Activated CD4-positive, alpha-beta T cell treated with anti-CD3 and anti-CD28 coated beads for 1 hour (primary cell): ENCODE measurements around the gene ATAD1.
"Not testable (repeated sequence)": the region's sequence is repeated elsewhere in the genome, so short reads cannot be mapped to it uniquely, and the experiment has no call there.

Experiments
- DNase-seq: peaks from one replicate; pipeline ENCODE4 v3.0.0-alpha.2; 2020

Gene ATAD1

DNA sequence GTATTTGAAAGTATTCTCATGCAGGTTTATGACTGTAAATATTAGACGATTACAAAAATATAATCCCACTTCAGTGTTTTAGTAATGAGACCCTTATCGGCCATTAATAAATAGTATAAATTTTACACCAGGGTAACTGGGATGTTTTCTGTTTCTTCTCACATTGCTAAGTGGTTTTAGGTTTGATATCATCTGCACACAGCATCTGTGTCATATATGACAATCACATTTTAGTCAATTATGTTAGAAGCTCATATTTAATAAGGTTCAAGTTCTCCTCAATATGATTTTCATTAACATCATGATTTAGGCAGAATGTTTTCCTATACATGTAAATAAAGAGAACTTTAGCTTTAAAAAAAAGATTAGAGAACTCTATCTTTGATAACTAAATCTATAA, 66.8 kb downstream of the ATAD1 start:
- DNase-seq: no peak

- DNase-seq: no peak
Measured at GRCh38 chr10:87750817-87751216, 67.2 kb downstream of the ATAD1 start.

- no peak for DNase-seq
Measured at GRCh38 chr10:87750001-87750671, 67.9 kb downstream of the ATAD1 start.

DNA sequence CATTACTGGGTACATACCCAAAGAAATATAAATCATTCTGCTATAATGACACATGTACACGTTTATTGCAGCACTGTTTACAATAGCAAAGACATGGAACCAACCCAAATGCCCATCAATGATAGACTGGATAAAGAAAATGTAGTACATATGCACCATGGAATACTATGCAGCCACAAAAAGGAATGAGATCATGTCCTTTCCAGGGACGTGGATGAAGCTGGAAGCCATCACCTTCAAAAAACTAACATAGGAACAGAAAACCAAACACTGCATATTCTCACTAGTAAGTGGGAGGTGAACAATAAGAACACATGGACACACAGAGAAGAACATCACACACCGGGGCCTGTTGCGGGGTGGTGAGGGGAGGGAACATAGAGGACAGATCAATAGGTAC, 69.8 kb downstream of the ATAD1 start:
- not testable (repeated sequence) for DNase-seq

DNA sequence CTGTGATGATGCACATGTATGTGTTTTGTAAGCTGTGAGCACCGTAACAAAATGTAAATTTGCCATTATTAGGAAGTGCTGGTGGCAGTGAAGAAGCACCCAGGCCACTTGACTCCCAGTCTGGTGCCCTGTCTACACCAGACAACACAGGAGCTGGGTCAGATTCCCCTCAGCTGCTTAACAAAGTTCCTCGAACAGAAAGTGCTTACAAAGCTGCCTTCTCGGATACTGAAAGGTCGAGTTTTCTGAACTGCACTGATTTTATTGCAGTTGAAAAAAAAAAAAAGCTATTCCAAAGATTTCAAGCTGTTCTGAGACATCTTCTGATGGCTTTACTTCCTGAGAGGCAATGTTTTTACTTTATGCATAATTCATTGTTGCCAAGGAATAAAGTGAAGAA, 71.1 kb downstream of the ATAD1 start:
- no peak for DNase-seq

DNA sequence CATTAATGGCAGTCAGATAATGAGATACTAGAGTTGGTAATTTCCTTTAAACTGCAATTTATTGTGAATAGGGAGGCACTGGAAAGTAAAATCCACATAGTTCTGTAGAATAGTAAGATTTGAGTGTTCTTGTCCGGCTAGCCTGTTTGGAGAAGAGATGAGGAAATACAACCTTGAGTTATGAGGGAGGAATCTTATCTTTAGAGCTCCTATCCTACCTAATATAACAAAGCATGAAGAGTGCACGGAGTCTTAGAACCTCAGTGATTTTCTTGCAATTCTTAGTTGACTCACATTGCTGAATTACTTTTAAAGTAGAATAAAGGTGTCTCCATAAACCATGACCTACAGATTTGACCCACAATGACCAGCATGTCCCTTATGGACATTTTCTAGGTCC, 73.4 kb downstream of the ATAD1 start:
- DNase-seq: no peak

GRCh38 chr10:87742992-87743610, 74.9 kb downstream of the ATAD1 start:
- not testable (repeated sequence) for DNase-seq

GRCh38 chr10:87740254-87740655, 77.8 kb downstream of the ATAD1 start:
- DNase-seq: no peak

DNA sequence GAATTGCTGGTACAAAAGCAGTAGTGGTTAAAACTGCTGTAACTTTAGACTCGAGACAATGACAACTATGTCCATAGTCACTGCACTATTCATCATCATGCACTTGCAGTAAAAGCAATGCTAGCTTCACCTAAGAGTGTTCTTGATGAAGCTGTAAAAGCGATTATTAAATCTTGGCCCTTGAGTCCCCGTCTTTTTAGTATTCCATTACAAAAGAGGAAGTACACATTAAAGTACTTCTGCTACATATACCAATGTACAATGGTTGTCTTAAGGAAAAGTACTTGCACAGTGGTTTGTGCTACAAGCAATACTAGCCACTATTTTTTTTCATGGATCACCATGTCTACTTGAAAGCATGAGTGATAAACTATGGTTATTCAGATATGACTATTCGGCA, 78.3 kb downstream of the ATAD1 start:
- DNase-seq: no peak

GRCh38 chr10:87738253-87738652, 79.8 kb downstream of the ATAD1 start:
- not testable (repeated sequence) for DNase-seq

DNA sequence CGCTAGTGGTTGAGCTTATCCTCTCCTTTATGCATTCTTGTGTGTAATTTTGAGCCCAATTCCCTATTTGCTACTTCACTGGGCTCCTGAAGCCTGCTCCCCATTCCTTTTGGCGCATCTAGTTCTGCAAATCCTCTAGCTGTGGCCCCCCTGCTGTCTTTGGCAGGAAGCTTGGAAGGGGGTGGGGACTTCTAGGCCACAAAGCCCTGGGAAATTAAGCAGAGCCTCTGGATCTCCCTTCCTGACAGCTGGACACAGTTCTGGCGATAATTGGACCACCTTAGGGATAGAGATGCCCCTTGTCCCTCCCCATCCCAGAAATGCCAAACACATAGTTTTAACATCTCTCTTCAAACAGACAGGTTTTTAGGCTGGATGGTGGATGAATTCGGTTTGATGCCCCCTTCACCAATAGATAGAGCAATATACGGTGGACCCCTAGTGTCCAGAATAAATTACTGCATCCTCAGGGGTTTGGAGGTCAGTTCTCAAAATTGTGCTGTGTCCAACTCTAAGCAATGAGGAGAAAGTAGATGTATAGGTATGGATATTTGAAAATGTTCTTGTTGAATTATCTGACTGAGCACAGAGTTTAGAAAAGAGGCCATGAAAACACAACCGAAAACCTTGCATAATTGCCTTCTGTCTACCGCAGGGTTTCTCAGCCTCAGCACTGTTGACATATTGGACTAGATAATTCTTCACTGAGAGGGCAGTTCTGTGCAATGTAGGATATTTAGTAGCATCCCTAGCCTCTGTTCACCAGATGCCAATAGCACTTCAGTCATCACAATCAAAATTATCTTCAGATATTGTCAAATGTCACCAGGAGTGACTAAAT, 82.8 kb downstream of the ATAD1 start:
- DNase-seq: no peak

DNA sequence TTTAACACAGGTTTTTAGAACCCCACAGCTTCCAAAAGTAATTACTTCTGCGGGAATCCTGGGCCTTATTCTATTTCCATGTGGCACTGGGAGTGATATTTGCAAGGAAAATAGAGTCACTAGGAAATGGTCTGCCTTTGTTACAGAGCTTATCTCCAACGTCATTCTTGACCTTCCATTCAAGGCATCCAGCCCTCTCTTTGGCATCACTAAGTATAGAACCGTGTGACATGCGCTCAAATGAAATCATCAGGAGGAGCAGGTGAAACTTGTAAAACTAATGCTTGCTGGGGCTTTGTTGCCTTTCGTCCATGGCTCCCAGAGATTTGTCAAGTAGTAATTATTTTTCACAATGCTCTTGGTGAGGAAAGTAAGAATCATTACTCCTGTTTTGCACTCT, 84.9 kb downstream of the ATAD1 start:
- no peak for DNase-seq

DNA sequence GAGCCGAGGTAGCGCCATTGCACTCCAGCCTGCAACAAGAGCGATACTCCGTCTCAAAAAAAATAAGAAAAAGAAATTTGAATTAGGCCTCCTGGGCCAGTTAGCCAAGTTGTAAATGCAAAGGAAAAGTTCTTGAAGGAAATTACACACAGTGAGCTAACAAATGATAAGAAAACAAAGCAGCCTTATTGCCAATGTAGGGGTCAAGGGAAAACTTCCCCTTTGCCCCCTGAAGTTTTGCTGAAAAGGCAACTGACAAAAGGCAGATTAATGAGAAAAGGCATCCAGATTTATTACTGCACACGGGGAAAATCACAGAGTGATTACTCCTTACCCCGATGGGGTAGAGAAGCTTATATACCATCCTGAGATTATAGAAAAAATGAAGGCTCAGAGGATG, 88.1 kb downstream of the ATAD1 start:
- no peak for DNase-seq

- no peak for DNase-seq
Measured at GRCh38 chr10:87724789-87725188, 93.2 kb downstream of the ATAD1 start.

GRCh38 chr10:87723500-87723899, 94.5 kb downstream of the ATAD1 start:
- no peak for DNase-seq

- no peak for DNase-seq
Measured at GRCh38 chr10:87722716-87723115, 95.3 kb downstream of the ATAD1 start.

DNA sequence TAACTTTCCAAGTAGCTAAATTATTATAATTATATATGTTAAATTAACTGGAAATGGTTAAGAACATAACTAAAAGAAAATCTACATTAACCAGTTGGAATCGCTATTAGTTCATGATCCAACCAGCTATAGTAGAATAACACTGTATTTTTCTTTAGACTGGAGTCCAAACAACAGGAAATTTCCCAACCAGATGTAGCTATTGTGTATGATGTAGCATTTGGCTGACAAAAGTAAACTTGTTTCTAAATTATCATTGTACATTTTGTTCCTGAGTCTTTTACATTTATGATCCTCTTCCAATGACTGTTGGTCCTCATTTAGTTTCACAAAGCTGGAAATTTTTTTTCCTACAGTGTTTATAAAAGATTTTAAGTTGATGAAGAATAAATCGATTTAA, 96.2 kb downstream of the ATAD1 start:
- DNase-seq: no peak

DNA sequence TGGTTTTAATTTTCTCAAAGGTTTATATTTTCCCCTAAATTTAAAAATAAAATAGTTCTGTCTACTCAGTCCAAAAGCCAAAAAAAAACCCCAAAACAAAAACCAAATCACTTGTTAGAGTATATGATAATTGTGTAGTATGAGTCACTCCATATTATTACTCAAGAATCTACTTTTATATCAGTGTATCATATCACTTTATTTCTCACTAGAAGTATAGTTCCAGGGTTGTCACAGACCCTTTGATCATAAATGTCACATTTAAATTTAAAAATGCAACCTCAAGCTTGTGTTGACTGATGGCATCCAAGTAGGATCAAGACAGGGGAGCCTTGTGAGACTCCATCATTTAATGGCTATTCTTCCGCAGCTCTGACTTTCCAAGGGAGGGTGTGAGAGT, 97.4 kb downstream of the ATAD1 start:
- DNase-seq: no peak

DNA sequence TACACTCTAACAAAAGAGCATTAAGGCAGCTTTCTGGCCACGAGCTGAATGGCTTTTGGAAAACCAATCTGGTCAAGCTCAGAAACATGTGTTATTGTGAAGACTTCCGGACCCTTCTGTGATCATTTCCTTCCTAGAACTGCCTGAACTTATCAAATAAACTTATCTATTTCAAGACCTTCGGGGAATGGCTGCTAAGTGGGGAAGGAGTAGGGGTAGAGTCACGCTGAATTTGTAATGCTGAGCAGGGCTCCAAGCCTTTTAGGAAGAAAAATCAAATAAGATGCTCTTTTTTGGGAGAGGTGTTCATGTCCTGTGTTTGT, 101.7 kb downstream of the ATAD1 start:
- DNase-seq: no peak

GRCh38 chr10:87715552-87716347, 102.3 kb downstream of the ATAD1 start:
- DNase-seq: no peak

DNA sequence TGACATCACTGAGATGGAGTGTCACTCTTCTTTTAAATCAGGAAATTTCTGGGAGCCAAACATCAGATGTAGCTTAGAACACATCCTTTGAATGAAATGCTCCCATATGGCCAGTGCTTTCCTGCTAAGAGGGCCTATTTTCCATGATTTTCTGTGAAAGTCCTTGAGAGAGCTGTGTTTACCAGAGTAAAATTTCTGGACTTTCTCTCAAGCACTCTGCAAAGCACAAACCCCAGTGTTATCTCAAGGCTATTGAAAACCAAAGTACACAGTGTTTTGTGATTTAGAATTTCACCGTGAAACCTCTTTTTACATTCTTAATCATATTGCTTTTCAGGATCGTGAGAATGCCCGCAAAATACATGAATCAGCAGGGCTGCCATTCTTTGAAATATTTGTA, 104.3 kb downstream of the ATAD1 start:
- no peak for DNase-seq

GRCh38 chr10:87712913-87713616, 105.0 kb downstream of the ATAD1 start:
- no peak for DNase-seq

- DNase-seq: no peak
Measured at GRCh38 chr10:87707254-87707653, 110.8 kb downstream of the ATAD1 start.
